SK-N-SH treated with all-trans-retinoic acid at 6 μM for 48 hours (cell line): ENCODE results near the gene TBC1D7.

Experiments
- BACH2 ChIP-seq: fragments of 250-450 bp; sonication (Bioruptor Pico); IDR thresholded peaks from 2 replicates; pipeline ENCODE4 v1.9.0; 2021; ENCODE audit warnings: mild to moderate bottlenecking, borderline replicate concordance
- CREB5 ChIP-seq: fragments of 250-450 bp; sonication (Bioruptor Pico); IDR thresholded peaks from 2 replicates; pipeline ENCODE4 v1.5.1; 2020; ENCODE audit warnings: low read depth, mild to moderate bottlenecking, moderate library complexity
- CSDC2 ChIP-seq: fragments of 250-450 bp; sonication (Bioruptor Pico); IDR thresholded peaks from 2 replicates; pipeline ENCODE4 v1.5.0; 2020; ENCODE audit warnings: mild to moderate bottlenecking, moderate library complexity
- GLIS3 ChIP-seq: fragments of 250-450 bp; sonication (Bioruptor Pico); IDR thresholded peaks from 2 replicates; pipeline ENCODE4 v1.5.0; 2020; ENCODE audit warnings: mild to moderate bottlenecking, moderate library complexity
- PATZ1 ChIP-seq: fragments of 250-450 bp; sonication (Bioruptor Pico); IDR thresholded peaks from 2 replicates; pipeline ENCODE4 v1.8.0; 2020; ENCODE audit warnings: mild to moderate bottlenecking, moderate library complexity, borderline replicate concordance
- PPARA ChIP-seq: fragments of 250-450 bp; sonication (Bioruptor Pico); IDR thresholded peaks from 2 replicates; pipeline ENCODE4 v1.5.0; 2020; ENCODE audit warnings: mild to moderate bottlenecking, borderline replicate concordance
- RARB ChIP-seq: fragments of 250-450 bp; sonication (Bioruptor Pico); IDR thresholded peaks from 2 replicates; pipeline ENCODE4 v1.8.0; 2021; ENCODE audit warnings: mild to moderate bottlenecking, moderate library complexity
- ZNF565 ChIP-seq: fragments of 450-650 bp; formaldehyde crosslinking; conservative IDR thresholded peaks from 2 replicates; pipeline ENCODE4 v1.5.0; 2020; ENCODE audit warnings: low read depth, mild to moderate bottlenecking, moderate library complexity

DNA sequence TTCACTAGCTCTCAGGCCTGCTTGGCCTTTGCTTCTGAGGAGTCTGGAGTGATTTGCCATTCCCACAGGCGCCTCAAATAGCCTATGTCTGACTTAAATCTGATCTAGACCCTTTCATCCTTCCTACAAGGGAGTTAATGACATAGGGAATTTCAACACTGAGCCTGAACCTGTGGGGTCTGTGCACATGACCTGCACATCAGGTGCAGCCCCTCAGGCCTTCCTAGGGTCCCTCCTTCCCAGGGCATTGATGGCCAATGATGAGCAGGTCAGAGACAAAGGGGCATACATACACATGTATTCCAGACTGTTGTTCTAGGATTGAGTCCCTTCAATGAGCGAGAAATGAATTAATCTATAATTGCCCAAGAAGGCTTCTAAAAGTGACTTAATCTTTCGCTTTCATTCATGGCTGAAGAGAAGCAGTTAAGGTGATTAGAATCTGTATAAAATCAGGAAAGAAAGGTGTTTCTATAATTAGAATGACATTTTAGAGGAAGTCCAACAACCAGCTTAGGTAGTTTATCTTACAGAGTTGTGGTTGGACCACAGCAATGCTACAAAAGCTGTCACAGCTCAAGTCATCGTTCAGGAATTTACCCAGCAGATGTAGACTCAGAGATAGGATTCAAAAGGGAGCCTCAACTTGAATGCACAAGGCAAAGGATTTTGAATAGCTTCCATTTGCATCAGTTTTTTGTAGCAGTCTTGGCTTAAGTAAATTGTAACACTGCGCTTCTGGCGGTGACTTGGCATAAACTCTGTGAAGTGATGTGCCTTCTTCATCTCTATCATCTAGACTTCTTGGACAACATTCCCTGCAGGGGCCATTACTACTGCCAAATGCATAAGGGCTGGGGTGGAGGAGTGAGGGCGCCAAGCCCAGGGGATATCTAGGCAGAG lies 27.0 kb upstream of the TBC1D7 start:
- TF ChIP-seq RARB (no peak), BACH2 (CRISPR knock-in tag) (no peak), CREB5 (CRISPR knock-in tag) (peak; percentile 49; the same call in 1 of the 2 replicates), GLIS3 (CRISPR knock-in tag) (no peak), ZNF565 (CRISPR knock-in tag) (no peak), CSDC2 (CRISPR knock-in tag) (0 out of 2 replicates have a peak, but pooled peaks have one; percentile 47), PPARA (CRISPR knock-in tag) (no peak), PATZ1 (CRISPR knock-in tag) (no peak; the same call in 1 of the 2 replicates)
